PC-9 (cell line): Measurements from ENCODE around the gene KDM4E. TPM values are rescaled to one million over a fixed set of nuclear protein-coding genes. Genes with fewer than 3 reads are reported as not detected.
A peak's percentile ranks its signal among the peaks of the same experiment; 100 is the strongest.

ENCODE experiments used
- BruUV-seq: library from RNA; stranded (reverse); fragments of 400-500 nt; replicated peaks from 2 replicates; lab custom pipeline; 2021; lab: Mats Ljungman, UMichigan
- CTCF ChIA-PET: fragments of 300-600 bp; sonication (Branson Sonifier 250); formaldehyde crosslinking; loops from one replicate; lab custom pipeline; 2022; ENCODE audit warnings: antibody characterized with exemption; lab: Charles Lee
- POLR2A ChIA-PET: fragments of 300-600 bp; sonication (Branson Sonifier 250); formaldehyde crosslinking; loops from one replicate; lab custom pipeline; 2022; ENCODE audit warnings: antibody characterized with exemption; ENCODE audit not compliant: unreplicated experiment; lab: Charles Lee
- DNase-seq, 2 experiments: peaks; one replicate each; pipeline versions ENCODE4 v3.0.0 to v3.0.0-alpha.2; 2015 to 2022; ENCODE audit warnings: mixed read lengths in 1 of 2
- H2AFZ ChIP-seq: fragments of 200-600 bp; sonication (generic); 2 replicates; pipeline ENCODE4 v1.8.1; 2017; ENCODE audit warnings: antibody characterized with exemption
- H3F3A ChIP-seq: fragments of 200-600 bp; sonication (generic); 2 replicates; pipeline ENCODE4 v1.8.1; 2017; ENCODE audit warnings: antibody characterized with exemption, mild to moderate bottlenecking, low read depth; ENCODE audit not compliant: insufficient read depth
- H3K27ac ChIP-seq: fragments of 200-600 bp; sonication (generic); 2 replicates; pipeline ENCODE4 v1.6.1; 2016; ENCODE audit warnings: mixed run types
- H3K27me3 ChIP-seq: fragments of 200-600 bp; sonication (generic); 2 replicates; pipeline ENCODE4 v1.6.1; 2016; ENCODE audit warnings: low read depth, mixed run types; ENCODE audit not compliant: insufficient read depth
- H3K36me3 ChIP-seq: fragments of 200-600 bp; sonication (generic); 2 replicates; pipeline ENCODE4 v1.6.1; 2016; ENCODE audit warnings: low read depth, mixed run types
- H3K4me1 ChIP-seq: fragments of 200-600 bp; sonication (generic); replicated peaks from 2 replicates; pipeline ENCODE4 v1.6.1; 2016; ENCODE audit warnings: mixed run types; ENCODE audit not compliant: insufficient read depth
- H3K4me2 ChIP-seq: fragments of 200-600 bp; sonication (generic); 2 replicates; pipeline ENCODE4 v1.6.1; 2017; ENCODE audit warnings: mixed run types
- H3K4me3 ChIP-seq: fragments of 200-600 bp; sonication (generic); 2 replicates; pipeline ENCODE4 v1.6.1; 2016; ENCODE audit warnings: mixed run types
- H3K79me2 ChIP-seq: fragments of 200-600 bp; sonication (generic); 2 replicates; pipeline ENCODE4 v1.6.1; 2017; ENCODE audit warnings: low read depth, mixed run types
- H3K9me2 ChIP-seq: fragments of 200-600 bp; sonication (generic); 2 replicates; pipeline ENCODE4 v1.8.1; 2017; ENCODE audit warnings: mild to moderate bottlenecking; ENCODE audit not compliant: insufficient read depth
- H3K9me3 ChIP-seq: fragments of 200-600 bp; sonication (generic); 2 replicates; pipeline ENCODE4 v1.8.1; 2016; ENCODE audit warnings: low read depth; ENCODE audit not compliant: insufficient read depth
- H4K20me1 ChIP-seq: fragments of 200-600 bp; sonication (generic); 2 replicates; pipeline ENCODE4 v1.8.1; 2017; ENCODE audit not compliant: insufficient read depth
- EZH2 ChIP-seq: fragments of 200-600 bp; sonication (generic); IDR thresholded peaks from 2 replicates; pipeline ENCODE4 v1.8.0; 2017; ENCODE audit warnings: antibody characterized with exemption, low read depth
- intact Hi-C: fragments of 100-400 bp; cut with micrococcal nuclease; formaldehyde crosslinking; loops from one replicate; pipeline ENCODE4 v1.10.0; 2022; ENCODE audit not compliant: unreplicated experiment
- total RNA-seq: library from RNA; stranded (reverse); gene quantifications from 2 replicates; pipeline ENCODE4 v1.2.3, GENCODE V29; 2021
- TF ChIP-seq, protein P1 (sequence below): fragments of 200-600 bp; sonication (generic); conservative IDR thresholded peaks from 2 replicates; pipeline ENCODE4 v1.6.1; 2017; ENCODE audit warnings: mixed run types, antibody characterized with exemption, mild to moderate bottlenecking, moderate library complexity

Gene KDM4E
- total RNA-seq, 1 experiment from 2014 or later: not detected

DNA sequence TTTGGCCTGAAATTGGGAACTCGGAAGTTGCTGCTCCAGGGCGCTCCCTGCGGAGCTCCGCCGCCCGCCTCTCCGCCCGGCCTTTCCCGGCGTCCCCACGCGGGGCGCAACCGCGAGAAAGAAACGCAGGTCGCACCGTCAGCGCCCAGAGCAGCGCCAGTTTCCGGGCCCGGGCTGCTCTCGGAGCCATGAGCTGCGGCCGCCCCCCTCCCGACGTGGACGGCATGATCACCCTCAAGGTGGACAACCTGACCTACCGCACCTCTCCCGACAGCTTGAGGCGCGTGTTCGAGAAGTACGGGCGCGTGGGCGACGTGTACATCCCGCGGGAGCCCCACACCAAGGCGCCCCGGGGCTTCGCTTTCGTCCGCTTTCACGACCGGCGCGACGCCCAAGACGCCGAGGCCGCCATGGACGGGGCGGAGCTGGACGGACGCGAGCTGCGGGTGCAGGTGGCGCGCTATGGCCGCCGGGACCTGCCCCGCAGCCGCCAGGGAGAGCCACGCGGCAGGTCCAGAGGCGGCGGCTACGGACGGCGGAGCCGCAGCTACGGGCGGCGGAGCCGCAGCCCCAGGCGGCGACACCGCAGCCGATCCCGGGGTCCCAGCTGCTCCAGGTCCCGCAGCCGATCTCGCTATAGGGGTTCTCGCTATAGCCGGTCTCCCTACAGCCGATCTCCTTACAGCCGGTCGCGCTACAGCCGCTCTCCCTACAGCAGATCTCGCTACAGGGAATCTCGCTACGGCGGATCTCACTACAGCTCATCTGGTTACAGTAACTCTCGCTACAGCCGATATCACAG lies 42.2 kb downstream of the KDM4E start:
- POLR2A ChIA-PET: interaction anchor here (0.6 to 2.1 kb wide), 5 partner anchors 83 to 1258 kb away, joined by 3 to 6 read pairs (median 4); partner anchors contain the start of genes CWC15 and KDM4D
- Histone ChIP-seq H2AFZ (peak overlapping the region; percentile 95), H3K36me3 (peaks cover 12% of the 10 kb centered on the region)

GRCh38 chr11:95067841-95068219 lies 42.8 kb downstream of the KDM4E start:
- CTCF ChIA-PET: interaction anchor here (1.0 to 1.7 kb wide), 2 partner anchors 54 to 83 kb away, joined by 7 to 9 read pairs; no protein-coding TSS in a partner anchor
- TSS peak; percentile 64 for BruUV-seq

More for the DNA sequence above, 42.2 kb downstream of the KDM4E start:
- peak; percentile 68 to 72 for DNase-seq
- no peaks in the 10 kb centered on the region for H3K9me2 ChIP-seq
- TF ChIP-seq EZH2: no peak
- TF ChIP-seq, protein P1, sequence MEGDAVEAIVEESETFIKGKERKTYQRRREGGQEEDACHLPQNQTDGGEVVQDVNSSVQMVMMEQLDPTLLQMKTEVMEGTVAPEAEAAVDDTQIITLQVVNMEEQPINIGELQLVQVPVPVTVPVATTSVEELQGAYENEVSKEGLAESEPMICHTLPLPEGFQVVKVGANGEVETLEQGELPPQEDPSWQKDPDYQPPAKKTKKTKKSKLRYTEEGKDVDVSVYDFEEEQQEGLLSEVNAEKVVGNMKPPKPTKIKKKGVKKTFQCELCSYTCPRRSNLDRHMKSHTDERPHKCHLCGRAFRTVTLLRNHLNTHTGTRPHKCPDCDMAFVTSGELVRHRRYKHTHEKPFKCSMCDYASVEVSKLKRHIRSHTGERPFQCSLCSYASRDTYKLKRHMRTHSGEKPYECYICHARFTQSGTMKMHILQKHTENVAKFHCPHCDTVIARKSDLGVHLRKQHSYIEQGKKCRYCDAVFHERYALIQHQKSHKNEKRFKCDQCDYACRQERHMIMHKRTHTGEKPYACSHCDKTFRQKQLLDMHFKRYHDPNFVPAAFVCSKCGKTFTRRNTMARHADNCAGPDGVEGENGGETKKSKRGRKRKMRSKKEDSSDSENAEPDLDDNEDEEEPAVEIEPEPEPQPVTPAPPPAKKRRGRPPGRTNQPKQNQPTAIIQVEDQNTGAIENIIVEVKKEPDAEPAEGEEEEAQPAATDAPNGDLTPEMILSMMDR: peak; percentile 53
- H3K27me3 ChIP-seq: no peaks in the 10 kb centered on the region
- H3K27ac ChIP-seq: peak overlapping the region; percentile 85
- H3K79me2 ChIP-seq: peaks cover 35% of the 10 kb centered on the region
- H3F3A ChIP-seq: peaks cover 15% of the 10 kb centered on the region
- H3K9me3 ChIP-seq: no peaks in the 10 kb centered on the region
- CTCF ChIA-PET: interaction anchor here (0.6 to 1.7 kb wide), 6 partner anchors 54 to 1357 kb away, joined by 3 to 9 read pairs (median 4); no protein-coding TSS in a partner anchor
- H4K20me1 ChIP-seq: 0 out of 2 replicates have a peak, but pooled peaks cover 6% of the 10 kb centered on the region
- peak overlapping the region; percentile 87 for H3K4me2 ChIP-seq
- peak overlapping the region; percentile 89 for H3K4me3 ChIP-seq
- intact Hi-C loops: loop anchor here (1.0 to 10.0 kb wide), 7 partner anchors 40 to 1360 kb away; partner anchors contain the start of genes CWC15 and KDM4D
- TSS peak; percentile 86 for BruUV-seq
- peaks cover 20% of the 10 kb centered on the region for H3K4me1 ChIP-seq

More at GRCh38 chr11:95067841-95068219, 42.8 kb downstream of the KDM4E start:
- Histone ChIP-seq H3K36me3 (peaks cover 12% of the 10 kb centered on the region), H3K79me2 (peaks cover 35% of the 10 kb centered on the region), H3F3A (peaks cover 15% of the 10 kb centered on the region), H3K27ac (peak overlapping the region; percentile 85), H4K20me1 (0 out of 2 replicates have a peak, but pooled peaks cover 6% of the 10 kb centered on the region), H3K9me3 (no peaks in the 10 kb centered on the region), H3K4me3 (peak overlapping the region; percentile 89), H3K4me2 (peak overlapping the region; percentile 87), H3K27me3 (no peaks in the 10 kb centered on the region), H3K4me1 (peaks cover 25% of the 10 kb centered on the region), H2AFZ (peak overlapping the region; percentile 95), H3K9me2 (no peaks in the 10 kb centered on the region)
- POLR2A ChIA-PET: interaction anchor here (0.6 to 2.1 kb wide), 3 partner anchors 95 to 1247 kb away, joined by 4 to 6 read pairs (median 6); partner anchors contain the start of genes CWC15 and KDM4D
- intact Hi-C loops: loop anchor here (1.0 to 10.0 kb wide), 9 partner anchors 23 to 1359 kb away; partner anchors contain the start of genes CWC15 and KDM4D
- TF ChIP-seq, protein P1: no peak
- no peak for TF ChIP-seq EZH2
- DNase-seq: no peak
